ENCODE results near the gene XYLT1.

Gene XYLT1

DNA sequence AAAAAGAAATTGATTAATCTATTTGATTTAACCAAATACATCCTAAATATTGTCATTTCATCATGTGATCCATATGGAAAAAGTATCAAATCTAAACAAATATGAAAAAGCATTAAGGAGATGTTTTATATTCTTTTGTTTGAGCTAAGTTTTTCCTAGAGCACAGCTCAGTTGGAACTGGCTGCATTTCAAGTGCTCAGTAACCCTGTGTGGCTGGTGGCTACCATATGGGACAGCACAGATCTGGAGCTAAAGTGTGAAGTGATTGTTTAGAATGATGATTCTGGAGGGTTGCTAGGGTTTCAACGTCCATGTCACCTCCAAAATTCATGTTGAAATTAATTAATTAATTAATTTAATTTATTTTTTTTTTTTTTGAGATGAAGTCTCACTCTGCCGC is 137.5 kb downstream of the XYLT1 start:
- Mint-ChIP-seq H3K27me3 (ENCODE audit: low read depth) (no peaks in the 10 kb centered on the region), H3K4me1 (ENCODE audit: low read depth) (peaks cover 9% of the 10 kb centered on the region), H3K9me3 (no peaks in the 10 kb centered on the region), H3K4me3 (no peak overlapping the region), H3K27ac (no peak overlapping the region), H3K36me3 (ENCODE audit: low read depth) (peaks cover 9% of the 10 kb centered on the region)
- DNase-seq (ENCODE audit: low spot score): no peak

DNA sequence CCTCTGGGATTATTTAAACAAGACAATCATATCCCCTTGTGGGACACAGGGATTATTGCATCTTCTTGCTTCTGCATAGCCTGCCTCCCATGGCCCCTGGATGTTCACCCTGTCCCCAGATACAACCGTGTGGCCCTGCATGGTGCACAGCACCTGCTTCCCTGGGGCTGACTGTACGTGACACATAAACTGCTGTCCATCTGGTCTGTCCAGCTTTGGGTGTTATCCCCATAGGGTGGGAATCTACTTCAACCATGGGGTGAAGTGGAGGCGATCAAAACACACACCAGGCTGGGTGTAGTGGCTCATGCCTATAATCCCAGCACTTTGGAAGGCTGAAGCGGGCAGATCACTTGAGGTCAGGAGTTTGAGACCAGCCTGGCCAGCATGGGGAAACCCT is 138.8 kb downstream of the XYLT1 start:
- Mint-ChIP-seq H3K4me1 (ENCODE audit: low read depth) (peaks cover 5% of the 10 kb centered on the region), H3K27ac (no peak overlapping the region), H3K9me3 (no peaks in the 10 kb centered on the region), H3K27me3 (ENCODE audit: low read depth) (no peaks in the 10 kb centered on the region), H3K36me3 (ENCODE audit: low read depth) (peaks cover 6% of the 10 kb centered on the region), H3K4me3 (no peak overlapping the region)
- no peak for DNase-seq (ENCODE audit: low spot score)

DNA sequence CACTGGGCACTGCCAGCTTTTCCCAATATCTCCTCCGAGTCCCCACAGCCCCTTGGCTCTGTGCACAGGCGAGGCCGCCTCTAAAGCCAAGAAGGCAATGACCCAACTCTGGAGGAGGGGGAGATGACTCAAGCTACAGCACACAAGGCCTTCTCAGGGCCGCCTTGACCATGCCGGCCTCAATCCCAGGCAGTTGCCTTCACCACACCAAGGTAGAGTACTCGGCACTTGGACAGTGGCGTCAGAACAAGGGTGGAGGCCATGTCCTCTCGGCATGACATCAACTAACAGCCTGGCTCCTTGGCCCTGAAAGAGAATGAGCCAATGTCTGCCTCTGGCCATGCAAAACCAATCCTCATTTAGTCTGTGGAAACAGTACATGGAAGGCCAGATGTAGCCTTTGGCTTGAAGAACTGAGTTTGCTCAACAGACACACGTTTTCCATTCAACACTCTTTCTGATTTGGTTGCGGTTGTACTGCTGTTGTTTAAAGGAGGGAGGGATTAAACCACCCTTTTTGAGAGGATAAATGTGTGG is 139.6 kb downstream of the XYLT1 start:
- Mint-ChIP-seq H3K27ac (no peak overlapping the region), H3K4me3 (no peak overlapping the region)

DNA sequence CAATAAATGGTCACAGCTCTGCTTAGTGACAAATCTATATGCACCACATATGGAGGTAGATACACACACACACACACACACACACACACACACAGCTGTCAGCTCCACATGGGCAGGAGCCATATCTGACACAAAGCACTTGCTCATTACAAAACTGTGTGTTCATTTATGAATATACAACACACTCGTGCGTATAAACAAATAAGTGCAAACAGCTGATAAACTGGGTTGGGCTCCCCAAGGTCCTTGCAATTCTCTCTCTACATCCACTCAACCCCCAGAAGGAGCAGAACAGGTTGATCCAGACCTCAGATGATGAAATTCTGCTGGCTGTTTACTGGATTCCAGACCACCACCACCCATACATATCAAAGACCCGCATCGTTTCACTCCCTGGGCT is 140.7 kb downstream of the XYLT1 start:
- DNase-seq (ENCODE audit: low spot score): no peak
- no peak overlapping the region for H3K4me3 Mint-ChIP-seq
- peaks cover 3% of the 10 kb centered on the region for H3K4me1 Mint-ChIP-seq (ENCODE audit: low read depth)
- no peaks in the 10 kb centered on the region for H3K27me3 Mint-ChIP-seq (ENCODE audit: low read depth)
- H3K9me3 Mint-ChIP-seq: no peaks in the 10 kb centered on the region
- H3K27ac Mint-ChIP-seq: no peak overlapping the region
- peaks cover 7% of the 10 kb centered on the region for H3K36me3 Mint-ChIP-seq (ENCODE audit: low read depth)

More for the DNA sequence above, 139.6 kb downstream of the XYLT1 start:
- H3K9me3 Mint-ChIP-seq: no peaks in the 10 kb centered on the region
- DNase-seq (ENCODE audit: low spot score): no peak
- H3K36me3 Mint-ChIP-seq (ENCODE audit: low read depth): peaks cover 9% of the 10 kb centered on the region
- peaks cover 3% of the 10 kb centered on the region for H3K4me1 Mint-ChIP-seq (ENCODE audit: low read depth)
- H3K27me3 Mint-ChIP-seq (ENCODE audit: low read depth): no peaks in the 10 kb centered on the region

DNA sequence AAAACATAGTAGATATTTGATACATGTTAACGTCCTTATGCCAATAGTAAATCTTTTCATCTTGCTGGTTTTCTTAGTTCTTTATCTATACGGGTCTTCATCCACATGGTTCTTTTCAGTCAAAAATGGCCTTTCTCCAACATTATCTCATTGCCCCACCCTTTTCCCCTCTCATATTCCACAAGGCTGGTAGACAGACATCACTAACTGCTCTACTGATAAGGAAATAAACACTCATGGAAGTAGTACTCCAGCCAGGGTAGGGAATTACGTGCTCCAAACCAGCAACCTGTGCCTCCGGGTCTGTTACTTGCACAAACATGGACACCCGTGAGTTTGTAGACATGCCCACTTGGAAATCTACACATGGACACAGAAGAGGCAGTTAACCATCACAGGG is 141.4 kb downstream of the XYLT1 start:
- Mint-ChIP-seq H3K9me3 (no peaks in the 10 kb centered on the region), H3K4me3 (no peak overlapping the region), H3K27me3 (ENCODE audit: low read depth) (no peaks in the 10 kb centered on the region), H3K4me1 (ENCODE audit: low read depth) (peaks cover 3% of the 10 kb centered on the region), H3K27ac (no peak overlapping the region), H3K36me3 (ENCODE audit: low read depth) (peaks cover 7% of the 10 kb centered on the region)
- no peak for DNase-seq (ENCODE audit: low spot score)

DNA sequence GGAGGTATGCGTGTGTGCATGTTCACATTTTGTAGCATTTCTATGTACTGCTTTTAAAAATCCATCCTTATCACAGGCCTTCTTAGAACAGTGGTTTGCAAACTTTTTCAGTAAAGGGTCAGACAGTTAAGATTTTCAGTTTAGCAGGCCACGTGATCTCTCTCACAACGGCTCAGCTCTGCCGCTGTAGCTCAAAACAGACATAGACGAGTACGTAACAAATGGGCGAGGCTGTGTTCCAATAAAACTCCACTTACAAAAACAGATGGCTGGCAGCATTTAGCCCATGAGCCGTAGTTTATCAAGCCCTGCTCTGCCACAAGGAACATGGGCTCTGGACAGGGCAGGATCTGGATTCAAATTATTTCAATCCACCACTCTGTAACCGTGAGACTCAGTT is 141.8 kb downstream of the XYLT1 start:
- H3K27ac Mint-ChIP-seq: no peak overlapping the region
- no peaks in the 10 kb centered on the region for H3K9me3 Mint-ChIP-seq
- H3K4me3 Mint-ChIP-seq: no peak overlapping the region
- no peak for DNase-seq (ENCODE audit: low spot score)
- peaks cover 7% of the 10 kb centered on the region for H3K36me3 Mint-ChIP-seq (ENCODE audit: low read depth)
- no peaks in the 10 kb centered on the region for H3K27me3 Mint-ChIP-seq (ENCODE audit: low read depth)
- peaks cover 3% of the 10 kb centered on the region for H3K4me1 Mint-ChIP-seq (ENCODE audit: low read depth)

DNA sequence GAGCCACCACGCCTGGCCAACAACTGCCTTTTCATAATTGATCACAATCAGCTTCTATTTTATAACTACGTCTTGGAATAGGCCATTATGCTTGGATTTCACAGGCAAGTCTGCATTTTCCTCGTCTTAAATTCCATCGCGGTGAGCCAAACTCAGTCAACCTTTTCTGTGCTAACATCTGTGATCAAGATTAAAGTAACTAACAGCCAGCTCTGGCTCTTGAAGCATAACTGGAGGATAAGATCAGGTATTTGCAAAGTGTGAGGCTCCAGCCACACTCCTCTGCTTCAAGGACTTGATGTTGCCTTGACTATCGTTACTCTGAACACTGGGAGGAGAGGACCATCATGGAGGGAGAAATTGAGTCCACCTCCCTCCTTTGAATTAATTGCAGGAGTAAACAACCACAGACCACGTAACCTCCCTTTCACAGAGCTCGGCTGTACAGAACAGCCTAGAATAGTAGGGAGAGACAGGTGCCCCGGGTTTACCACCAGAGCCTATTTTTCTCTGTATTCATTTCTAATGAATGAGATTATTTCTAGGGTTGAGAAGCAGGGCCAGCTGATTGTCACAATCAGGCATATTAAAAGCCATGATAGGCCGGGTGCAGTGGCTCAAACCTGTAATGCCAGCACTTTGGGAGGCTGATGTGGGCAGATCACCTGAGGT is 143.0 kb downstream of the XYLT1 start:
- Mint-ChIP-seq H3K27me3 (ENCODE audit: low read depth) (no peaks in the 10 kb centered on the region), H3K27ac (no peak overlapping the region), H3K4me3 (no peak overlapping the region), H3K4me1 (ENCODE audit: low read depth) (peaks cover 5% of the 10 kb centered on the region), H3K9me3 (no peaks in the 10 kb centered on the region), H3K36me3 (ENCODE audit: low read depth) (peaks cover 7% of the 10 kb centered on the region)
- no peak for DNase-seq (ENCODE audit: low spot score)

DNA sequence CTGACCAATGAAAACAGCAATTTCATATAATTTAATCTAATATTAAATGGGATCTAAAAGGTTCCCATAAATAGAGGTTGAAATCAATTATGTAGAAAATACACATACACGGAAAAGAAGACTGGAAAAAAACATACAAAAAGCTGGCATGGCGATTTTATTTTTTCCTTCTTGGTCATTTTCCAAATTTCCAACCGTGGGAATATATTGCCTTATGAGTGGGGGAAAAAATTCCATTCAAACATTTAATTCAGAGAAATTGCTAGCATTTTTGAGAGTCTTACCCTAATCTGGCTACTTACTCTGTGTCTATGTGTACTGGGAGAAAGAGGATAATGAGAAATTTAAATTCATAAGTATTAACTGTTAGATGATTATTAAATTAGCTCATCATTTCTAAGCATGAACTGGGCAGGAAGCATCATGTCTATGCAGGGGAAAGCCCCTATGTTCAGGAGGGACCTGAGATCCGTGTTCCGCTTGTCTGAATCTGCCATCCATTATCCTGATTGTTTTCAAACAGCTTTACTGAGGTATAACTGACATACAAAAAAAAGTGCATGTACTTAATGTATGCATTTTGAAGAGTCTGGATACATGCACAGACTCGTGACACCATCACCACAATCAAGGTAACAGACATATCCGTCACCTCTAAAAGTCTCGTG is 145.2 kb downstream of the XYLT1 start:
- Mint-ChIP-seq H3K9me3 (no peaks in the 10 kb centered on the region), H3K27ac (no peak overlapping the region), H3K36me3 (ENCODE audit: low read depth) (peaks cover 3% of the 10 kb centered on the region), H3K4me3 (no peak overlapping the region), H3K4me1 (ENCODE audit: low read depth) (peaks cover 5% of the 10 kb centered on the region), H3K27me3 (ENCODE audit: low read depth) (no peaks in the 10 kb centered on the region)
- no peak for DNase-seq (ENCODE audit: low spot score)

DNA sequence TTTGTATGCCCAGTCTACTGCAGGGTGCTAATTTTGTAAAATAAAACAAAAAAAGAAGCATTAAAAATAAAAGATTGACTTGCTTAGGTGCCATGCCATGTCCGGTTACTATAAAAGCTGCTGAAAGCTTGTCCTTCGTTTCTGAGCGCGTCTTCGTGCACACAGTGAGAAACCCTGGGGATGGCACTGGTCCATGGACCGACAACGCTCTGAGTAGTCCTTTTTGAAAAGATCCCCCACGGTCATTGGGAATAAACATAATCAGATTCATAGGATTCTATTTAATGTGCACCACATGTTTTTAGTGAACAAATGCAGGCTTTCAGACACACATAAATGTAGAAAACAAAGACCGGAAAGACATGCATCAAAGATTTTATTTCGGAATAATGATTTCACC is 146.3 kb downstream of the XYLT1 start:
- Mint-ChIP-seq H3K9me3 (no peaks in the 10 kb centered on the region), H3K4me3 (no peak overlapping the region), H3K36me3 (ENCODE audit: low read depth) (peaks cover 3% of the 10 kb centered on the region), H3K27ac (no peak overlapping the region), H3K4me1 (ENCODE audit: low read depth) (peaks cover 7% of the 10 kb centered on the region), H3K27me3 (ENCODE audit: low read depth) (no peaks in the 10 kb centered on the region)
- no peak for DNase-seq (ENCODE audit: low spot score)

DNA sequence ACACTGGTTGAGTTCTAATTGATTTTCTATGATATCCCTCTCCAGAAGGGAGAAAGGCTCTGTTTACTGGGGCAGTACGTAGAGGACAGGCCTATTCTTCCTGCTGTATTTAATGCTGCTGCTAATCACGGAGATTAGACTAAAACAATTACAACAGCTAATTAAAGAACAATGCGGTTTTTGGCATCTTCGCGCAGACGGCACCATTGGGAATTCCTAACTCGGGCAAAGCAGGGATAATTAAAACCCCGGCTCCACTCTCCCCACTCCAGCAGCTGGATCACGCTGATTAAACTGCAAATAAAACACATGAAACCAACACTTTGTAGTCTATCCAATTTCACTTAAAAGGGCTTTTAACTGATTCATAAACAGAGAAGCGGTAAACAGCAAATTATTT is 147.6 kb downstream of the XYLT1 start:
- DNase-seq (ENCODE audit: low spot score): no peak

DNA sequence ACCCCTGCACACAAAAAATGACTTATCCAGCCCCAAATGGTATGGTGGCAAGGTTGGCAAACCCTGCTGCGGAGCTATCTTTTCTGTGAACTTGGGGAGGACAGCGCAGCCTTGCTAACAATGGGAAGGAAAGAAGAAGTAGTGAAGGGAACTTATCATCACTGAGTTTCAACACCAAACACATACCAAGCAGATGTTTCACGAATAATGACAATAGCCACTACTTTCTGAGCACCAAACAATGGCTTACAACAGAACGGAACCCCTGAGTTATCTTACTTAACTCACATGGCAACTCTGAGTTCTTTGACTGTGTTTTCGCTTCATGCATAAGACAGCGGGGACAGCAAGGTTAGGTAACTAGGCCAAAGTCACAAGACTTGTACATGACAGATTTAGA is 148.9 kb downstream of the XYLT1 start:
- Mint-ChIP-seq H3K9me3 (no peaks in the 10 kb centered on the region), H3K4me1 (ENCODE audit: low read depth) (peaks cover 8% of the 10 kb centered on the region), H3K36me3 (ENCODE audit: low read depth) (peaks cover 6% of the 10 kb centered on the region), H3K27ac (no peak overlapping the region), H3K4me3 (no peak overlapping the region), H3K27me3 (ENCODE audit: low read depth) (no peaks in the 10 kb centered on the region)
- DNase-seq (ENCODE audit: low spot score): no peak

More for the DNA sequence above, 147.6 kb downstream of the XYLT1 start:
- peaks cover 5% of the 10 kb centered on the region for H3K4me1 Mint-ChIP-seq (ENCODE audit: low read depth)
- no peak overlapping the region for H3K27ac Mint-ChIP-seq
- H3K9me3 Mint-ChIP-seq: no peaks in the 10 kb centered on the region
- peaks cover 5% of the 10 kb centered on the region for H3K36me3 Mint-ChIP-seq (ENCODE audit: low read depth)
- no peaks in the 10 kb centered on the region for H3K27me3 Mint-ChIP-seq (ENCODE audit: low read depth)
- H3K4me3 Mint-ChIP-seq: no peak overlapping the region

DNA sequence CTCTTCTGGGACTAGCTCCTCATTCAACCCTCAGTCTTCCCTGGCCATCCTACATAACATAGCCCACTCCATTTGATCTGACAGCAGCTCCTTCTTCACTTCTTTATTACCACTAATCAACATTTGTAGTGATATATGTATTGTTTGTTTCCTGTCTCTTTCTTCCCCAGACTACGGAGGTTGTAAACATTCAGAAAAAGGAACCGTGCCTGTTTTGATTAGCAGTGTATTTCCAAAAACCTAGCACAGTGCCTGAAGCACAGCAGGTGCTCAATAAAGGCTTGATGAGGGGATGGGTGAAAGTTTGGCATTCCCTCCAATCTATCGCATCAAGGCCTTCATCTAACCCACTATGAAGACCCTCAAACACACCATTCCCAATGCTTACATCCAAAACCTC is 150.8 kb downstream of the XYLT1 start:
- H3K4me3 Mint-ChIP-seq: no peak overlapping the region
- H3K27me3 Mint-ChIP-seq (ENCODE audit: low read depth): no peaks in the 10 kb centered on the region
- no peak for DNase-seq (ENCODE audit: low spot score)
- peaks cover 12% of the 10 kb centered on the region for H3K4me1 Mint-ChIP-seq (ENCODE audit: low read depth)
- no peak overlapping the region for H3K27ac Mint-ChIP-seq
- H3K36me3 Mint-ChIP-seq (ENCODE audit: low read depth): peaks cover 11% of the 10 kb centered on the region
- no peaks in the 10 kb centered on the region for H3K9me3 Mint-ChIP-seq

DNA sequence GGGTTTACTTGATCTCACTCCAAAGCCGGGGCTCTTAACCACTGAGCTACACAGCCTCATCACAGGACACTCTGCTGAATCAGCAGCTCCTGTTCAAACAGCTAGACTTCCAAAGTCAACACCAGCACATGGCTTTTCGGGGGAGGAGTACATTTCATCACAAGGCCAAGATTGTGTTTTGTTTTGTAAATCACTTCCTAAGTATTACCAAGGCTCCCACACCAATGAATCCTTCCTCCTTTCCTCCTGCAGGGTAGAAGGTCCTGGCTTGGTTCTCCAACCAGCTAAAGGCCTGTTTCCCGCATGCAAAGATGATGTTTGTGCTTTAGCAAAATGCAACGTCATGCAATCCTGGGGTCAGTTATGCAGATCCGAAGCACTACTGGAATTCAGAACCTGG is 152.5 kb downstream of the XYLT1 start:
- Mint-ChIP-seq H3K36me3 (ENCODE audit: low read depth) (peaks cover 17% of the 10 kb centered on the region), H3K4me3 (no peak overlapping the region), H3K27me3 (ENCODE audit: low read depth) (no peaks in the 10 kb centered on the region), H3K9me3 (no peaks in the 10 kb centered on the region), H3K4me1 (ENCODE audit: low read depth) (peaks cover 21% of the 10 kb centered on the region), H3K27ac (no peak overlapping the region)
- DNase-seq (ENCODE audit: low spot score): no peak

DNA sequence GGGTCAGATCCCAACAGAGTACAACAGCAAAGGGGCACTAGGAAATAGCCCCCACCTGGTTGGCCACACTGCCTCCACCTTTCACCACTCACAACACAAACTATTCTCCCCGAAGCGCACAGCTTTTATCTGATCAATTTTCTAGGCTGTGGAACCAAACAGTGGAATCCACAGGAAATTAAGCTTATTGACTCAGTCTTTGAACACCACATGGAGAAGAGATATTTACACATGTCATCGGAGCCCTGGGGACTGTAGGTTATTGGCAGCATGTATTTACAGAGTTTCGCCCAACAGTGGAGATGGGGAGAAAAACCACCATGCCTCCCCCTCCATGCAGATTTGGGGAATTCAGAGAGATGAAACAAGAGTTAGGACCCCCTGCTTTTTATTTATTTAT is 154.8 kb downstream of the XYLT1 start:
- no peak for DNase-seq (ENCODE audit: low spot score)
- Mint-ChIP-seq H3K36me3 (ENCODE audit: low read depth) (peaks cover 24% of the 10 kb centered on the region), H3K4me3 (no peak overlapping the region), H3K4me1 (ENCODE audit: low read depth) (peaks cover 26% of the 10 kb centered on the region), H3K9me3 (no peaks in the 10 kb centered on the region), H3K27me3 (ENCODE audit: low read depth) (no peaks in the 10 kb centered on the region), H3K27ac (no peak overlapping the region)

Data from T-helper 2 cell treated with Interferon-gamma antibody and Interleukin-4, amounts not matched to agents 5 μg/mL and 100 μg/mL, for 36 hours (primary cell).